SK-N-SH treated with all-trans-retinoic acid at 6 μM for 48 hours (cell line): Measurements from ENCODE around the gene KIF7.

ENCODE experiments used
- ARNTL ChIP-seq: fragments of 450-650 bp; formaldehyde crosslinking; IDR thresholded peaks from 2 replicates; pipeline ENCODE4 v1.5.0; 2020; ENCODE audit warnings: low read depth, mild to moderate bottlenecking, moderate library complexity, borderline replicate concordance
- GLIS3 ChIP-seq: fragments of 250-450 bp; sonication (Bioruptor Pico); IDR thresholded peaks from 2 replicates; pipeline ENCODE4 v1.5.0; 2020; ENCODE audit warnings: mild to moderate bottlenecking, moderate library complexity
- OSR1 ChIP-seq: fragments of 250-450 bp; sonication (Bioruptor Pico); IDR thresholded peaks from 2 replicates; pipeline ENCODE4 v1.8.0; 2022; ENCODE audit warnings: moderate library complexity, mild to moderate bottlenecking, inconsistent platforms
- TF ChIP-seq, protein P1 (sequence below): fragments of 250-450 bp; sonication (Bioruptor Pico); IDR thresholded peaks from 2 replicates; pipeline ENCODE4 v1.8.0; 2020; ENCODE audit warnings: mild to moderate bottlenecking, moderate library complexity, borderline replicate concordance

DNA sequence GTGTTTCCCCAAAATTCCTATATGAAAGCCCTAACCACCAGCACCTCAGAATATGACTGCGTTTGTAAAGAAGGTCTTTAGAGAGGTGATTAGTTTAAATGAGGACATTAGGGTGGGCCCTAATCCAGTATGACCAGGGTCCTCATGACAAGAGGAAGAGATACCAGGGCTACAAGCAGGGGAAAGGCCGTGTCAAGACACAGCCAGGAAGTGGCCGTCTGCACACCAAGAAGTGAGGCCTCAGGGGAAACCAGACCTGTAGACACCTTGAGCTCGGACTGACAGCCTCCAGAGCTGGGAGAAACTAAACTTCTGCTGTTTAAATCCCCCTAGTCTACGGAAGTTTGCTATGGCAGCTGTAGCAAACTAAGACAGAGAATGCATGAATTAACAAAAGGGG lies 14.2 kb downstream of the KIF7 start:
- no peak for TF ChIP-seq GLIS3 (CRISPR knock-in tag)
- TF ChIP-seq, protein P1, sequence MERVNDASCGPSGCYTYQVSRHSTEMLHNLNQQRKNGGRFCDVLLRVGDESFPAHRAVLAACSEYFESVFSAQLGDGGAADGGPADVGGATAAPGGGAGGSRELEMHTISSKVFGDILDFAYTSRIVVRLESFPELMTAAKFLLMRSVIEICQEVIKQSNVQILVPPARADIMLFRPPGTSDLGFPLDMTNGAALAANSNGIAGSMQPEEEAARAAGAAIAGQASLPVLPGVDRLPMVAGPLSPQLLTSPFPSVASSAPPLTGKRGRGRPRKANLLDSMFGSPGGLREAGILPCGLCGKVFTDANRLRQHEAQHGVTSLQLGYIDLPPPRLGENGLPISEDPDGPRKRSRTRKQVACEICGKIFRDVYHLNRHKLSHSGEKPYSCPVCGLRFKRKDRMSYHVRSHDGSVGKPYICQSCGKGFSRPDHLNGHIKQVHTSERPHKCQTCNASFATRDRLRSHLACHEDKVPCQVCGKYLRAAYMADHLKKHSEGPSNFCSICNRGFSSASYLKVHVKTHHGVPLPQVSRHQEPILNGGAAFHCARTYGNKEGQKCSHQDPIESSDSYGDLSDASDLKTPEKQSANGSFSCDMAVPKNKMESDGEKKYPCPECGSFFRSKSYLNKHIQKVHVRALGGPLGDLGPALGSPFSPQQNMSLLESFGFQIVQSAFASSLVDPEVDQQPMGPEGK (CRISPR knock-in tag), result no peak
- TF ChIP-seq OSR1, result no peak
- no peak for TF ChIP-seq ARNTL (CRISPR knock-in tag)
